H1 (cell line): ENCODE data around the gene CEP57L1. TPM values are rescaled to one million over a fixed set of nuclear protein-coding genes. Genes with fewer than 3 reads are reported as not detected.

Source experiments
- CTCF ChIA-PET: fragments of 300-600 bp; sonication (Branson Sonifier 250); formaldehyde crosslinking; loops from one replicate; lab custom pipeline; 2021; ENCODE audit not compliant: partially characterized antibody; lab: Charles Lee
- POLR2A ChIA-PET: fragments of 300-600 bp; sonication (Branson Sonifier 250); formaldehyde crosslinking; loops from one replicate; lab custom pipeline; 2021; ENCODE audit warnings: inconsistent platforms; ENCODE audit not compliant: partially characterized antibody; lab: Charles Lee
- DNase-seq, 2 experiments: peaks; one replicate each; pipeline versions ENCODE4 v3.0.0 to v3.0.0-alpha.2; 2010 to 2022; ENCODE audit warnings: low spot score in 2 of 2, low read depth in 1 of 2, mixed read lengths in 1 of 2
- FAIRE-seq: peaks from 2 replicates; lab custom pipeline; 2011; peaks lifted over from hg19 to GRCh38; lab: Jason Lieb, UNC
- H2AFZ ChIP-seq: 2 replicates; pipeline ENCODE4 v1.8.1; 2012; ENCODE audit warnings: low read length, inconsistent platforms
- H2AK5ac ChIP-seq: 2 replicates; pipeline ENCODE4 v1.6.1; 2013; ENCODE audit warnings: low read depth, low read length
- H2BK120ac ChIP-seq: replicated peaks from 2 replicates; pipeline ENCODE3; 2013; ENCODE audit warnings: low read depth, low read length, inconsistent platforms
- H2BK12ac ChIP-seq: 2 replicates; pipeline ENCODE4 v1.6.1; 2013; ENCODE audit warnings: low read depth, low read length
- H2BK15ac ChIP-seq: 2 replicates; pipeline ENCODE4 v1.6.1; 2013; ENCODE audit warnings: low read length
- H2BK20ac ChIP-seq: 2 replicates; pipeline ENCODE4 v1.6.1; 2013; ENCODE audit warnings: low read length
- H2BK5ac ChIP-seq: 2 replicates; pipeline ENCODE4 v1.6.1; 2013; ENCODE audit warnings: low read depth, low read length
- H3K14ac ChIP-seq: 2 replicates; pipeline ENCODE4 v1.6.1; 2013; ENCODE audit warnings: inconsistent platforms; ENCODE audit not compliant: insufficient read length
- H3K18ac ChIP-seq: 2 replicates; pipeline ENCODE4 v1.6.1; 2013; ENCODE audit warnings: low read length; ENCODE audit errors: extremely low read depth
- H3K23ac ChIP-seq: 2 replicates; pipeline ENCODE4 v1.6.1; 2013; ENCODE audit warnings: inconsistent platforms; ENCODE audit not compliant: insufficient read length
- H3K23me2 ChIP-seq: 2 replicates; pipeline ENCODE4 v1.6.1; 2013; ENCODE audit warnings: low read depth, low read length
- H3K27ac ChIP-seq: 2 replicates; pipeline ENCODE4 v1.6.1; 2011; ENCODE audit warnings: low read depth, low read length, inconsistent platforms
- H3K27me3 ChIP-seq, 4 experiments: replicated peaks in 1 of 4; 1 replicate in 1 of 4; 2 replicates in 3 of 4; pipeline versions ENCODE4 v1.6.1 to v1.8.1; 2011 to 2013; ENCODE audit warnings: low read length in 3 of 4, mild to moderate bottlenecking in 3 of 4, inconsistent platforms in 2 of 4, mixed read lengths in 2 of 4, moderate library complexity in 1 of 4; ENCODE audit not compliant: control insufficient read depth in 3 of 4, insufficient read depth in 3 of 4; ENCODE audit errors: extremely low read depth in 1 of 4
- H3K36me3 ChIP-seq, 4 experiments: 2 replicates each; pipeline versions ENCODE4 v1.6.1 to v1.8.1; 2011 to 2013; ENCODE audit warnings: mild to moderate bottlenecking in 4 of 4, low read length in 3 of 4, moderate library complexity in 2 of 4, control low read depth in 1 of 4, inconsistent platforms in 1 of 4; ENCODE audit not compliant: insufficient read depth in 4 of 4, control insufficient read depth in 2 of 4
- H3K4ac ChIP-seq: replicated peaks from 2 replicates; pipeline ENCODE3; 2013; ENCODE audit warnings: low read length, low read depth, mixed read lengths, inconsistent platforms; ENCODE audit not compliant: insufficient read length
- H3K4me1 ChIP-seq, 4 experiments: replicated peaks in 1 of 4; 1 replicate in 1 of 4; 2 replicates in 3 of 4; pipeline versions ENCODE4 v1.6.1 to v1.8.1; 2011 to 2013; ENCODE audit warnings: low read length in 3 of 4, inconsistent platforms in 2 of 4, mixed read lengths in 1 of 4; ENCODE audit not compliant: insufficient read depth in 4 of 4, control insufficient read depth in 3 of 4
- H3K4me2 ChIP-seq, 2 experiments: 2 replicates each; pipeline versions ENCODE4 v1.6.1 to v1.8.1; 2011 to 2013; ENCODE audit warnings: low read depth in 2 of 2, low read length in 2 of 2, control low read depth in 1 of 2, inconsistent platforms in 1 of 2, mild to moderate bottlenecking in 1 of 2; ENCODE audit not compliant: insufficient read depth in 1 of 2
- H3K4me3 ChIP-seq, 4 experiments: fragments of 200-600, 300-600 bp in 1 of 4; sonication (generic), shearing (Covaris generic), sonication (Bioruptor Twin) in 1 of 4; 2 replicates each; pipeline versions ENCODE4 v1.5.1 to v1.8.1; 2011 to 2016; ENCODE audit warnings: low read length in 4 of 4, low read depth in 3 of 4, control low read depth in 2 of 4, inconsistent platforms in 2 of 4, mild to moderate bottlenecking in 2 of 4, mixed read lengths in 1 of 4, moderate library complexity in 1 of 4; ENCODE audit not compliant: insufficient read depth in 2 of 4; ENCODE audit errors: extremely low read depth in 1 of 4
- H3K56ac ChIP-seq: replicated peaks from 2 replicates; pipeline ENCODE3; 2013; ENCODE audit warnings: low read depth, mild to moderate bottlenecking, mixed read lengths, low read length, inconsistent platforms; ENCODE audit not compliant: insufficient read length
- H3K79me1 ChIP-seq: 2 replicates; pipeline ENCODE4 v1.6.1; 2013; ENCODE audit warnings: low read depth, low read length, control low read depth
- H3K79me2 ChIP-seq, 2 experiments: 2 replicates each; pipeline versions ENCODE4 v1.6.1 to v1.8.1; 2012 to 2013; ENCODE audit warnings: low read length in 2 of 2, mild to moderate bottlenecking in 2 of 2, inconsistent platforms in 1 of 2; ENCODE audit not compliant: insufficient read depth in 2 of 2, control insufficient read depth in 1 of 2
- H3K9ac ChIP-seq, 4 experiments: replicated peaks in 1 of 4; 1 replicate in 1 of 4; 2 replicates in 3 of 4; pipeline versions ENCODE4 v1.6.1 to v1.8.1; 2011 to 2013; ENCODE audit warnings: low read depth in 3 of 4, low read length in 3 of 4, control low read depth in 2 of 4, mild to moderate bottlenecking in 2 of 4, moderate library complexity in 2 of 4, inconsistent platforms in 1 of 4; ENCODE audit errors: extremely low read depth in 1 of 4
- H3K9me3 ChIP-seq, 2 experiments: 2 replicates each; pipeline versions ENCODE4 v1.6.1 to v1.8.1; 2012 to 2013; ENCODE audit warnings: mild to moderate bottlenecking in 2 of 2, moderate library complexity in 2 of 2, control low read depth in 1 of 2, inconsistent platforms in 1 of 2, low read depth in 1 of 2, low read length in 1 of 2, mixed read lengths in 1 of 2; ENCODE audit not compliant: insufficient read depth in 2 of 2
- H4K20me1 ChIP-seq, 2 experiments: replicated peaks in 1 of 2; 2 replicates each; pipeline versions ENCODE3 to v1.8.1; 2011 to 2013; ENCODE audit warnings: inconsistent platforms in 2 of 2, low read length in 2 of 2, mild to moderate bottlenecking in 1 of 2; ENCODE audit not compliant: insufficient read depth in 2 of 2, control insufficient read depth in 1 of 2
- H4K5ac ChIP-seq: 2 replicates; pipeline ENCODE4 v1.6.1; 2013; ENCODE audit warnings: low read length, low read depth, mixed read lengths, inconsistent platforms; ENCODE audit not compliant: insufficient read length
- H4K8ac ChIP-seq: 2 replicates; pipeline ENCODE4 v1.8.0; 2013; ENCODE audit warnings: mild to moderate bottlenecking, moderate library complexity, low read length, inconsistent platforms; ENCODE audit not compliant: insufficient read depth; ENCODE audit errors: extremely low read depth
- H4K91ac ChIP-seq: replicated peaks from 2 replicates; pipeline ENCODE3; 2013; ENCODE audit warnings: low read length, mixed read lengths, inconsistent platforms; ENCODE audit not compliant: insufficient read length
- CBX5 ChIP-seq: fragments of 300-800, 300-1000 bp; sonication (generic); IDR thresholded peaks from 2 replicates; pipeline ENCODE4 v1.7.1; 2016; ENCODE audit warnings: antibody characterized with exemption, low read length, low read depth
- JUN ChIP-seq: IDR thresholded peaks from 2 replicates; pipeline ENCODE4 v1.6.1; 2011; ENCODE audit warnings: low read depth, mild to moderate bottlenecking, improper control_type of control experiment, low read length
- PHF8 ChIP-seq: fragments of 200-600 bp; sonication (generic); conservative IDR thresholded peaks from 2 replicates; pipeline ENCODE4 v1.7.1; 2012; ENCODE audit warnings: low read depth, mild to moderate bottlenecking, inconsistent platforms, low read length, moderate library complexity
- RAD21 ChIP-seq, 2 experiments: IDR thresholded peaks in 1 of 2; conservative IDR thresholded peaks in 1 of 2; 2 replicates each; pipeline ENCODE4 v1.6.1; 2011; ENCODE audit warnings: low read depth in 2 of 2, low read length in 2 of 2, improper control_type of control experiment in 1 of 2, inconsistent platforms in 1 of 2, mild to moderate bottlenecking in 1 of 2, moderate library complexity in 1 of 2
- polyA plus RNA-seq, 7 experiments: library from polyadenylated mRNA; depleted of rRNA in 3 of 7; stranded (reverse) in 5 of 7; unstranded in 2 of 7; fragments of >200 nt in 5 of 7; fragments of 200-250 nt in 2 of 7; gene quantifications; 1 replicate in 5 of 7; 2 replicates in 1 of 7; 4 replicates in 1 of 7; pipeline versions ENCODE4 v1.2.1 to v1.2.3, GENCODE V29; 2011 to 2013; ENCODE audit warnings: missing spikeins in 2 of 7, mixed read lengths in 2 of 7
- total RNA-seq: library from RNA; stranded (reverse); fragmentation: NEBNext Ultra II Directional; extraction: Animal tissue kit (Norgen Biotek cat#: 25700); gene quantifications from 2 replicates; pipeline ENCODE4 v1.2.1, GENCODE V29; 2021

The CEP57L1 gene
- total and polyA plus RNA-seq, 2 of the 8 experiments (the other 6 are each of a cell fraction or from before 2014, with no cell fraction given), result 3.6 to 11.5 TPM

DNA sequence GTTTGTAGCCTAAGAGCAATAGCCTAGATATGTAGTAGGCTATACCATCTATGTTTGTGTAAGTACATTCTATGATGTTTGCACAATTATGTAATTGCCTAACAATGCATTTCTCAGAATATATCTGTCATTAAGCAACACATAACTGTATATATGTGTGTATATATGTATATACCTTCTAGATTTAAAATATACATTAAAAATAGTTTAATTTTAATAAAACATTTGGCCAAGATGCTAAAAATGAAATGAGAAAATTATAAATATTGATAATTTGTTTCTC lies 21.2 kb upstream of the CEP57L1 start:
- no peak overlapping the region for H2BK20ac ChIP-seq
- H3K27ac ChIP-seq, result no peak overlapping the region
- no peaks in the 10 kb centered on the region for H3K27me3 ChIP-seq
- H3K14ac ChIP-seq, result no peak overlapping the region
- TF ChIP-seq PHF8, result no peak
- no peak for TF ChIP-seq CBX5
- no peak for TF ChIP-seq JUN
- no peak for TF ChIP-seq RAD21 (IDR thresholded peaks at IDR 0.05 in 1 of 2, conservative IDR thresholded peaks at IDR 0.05 in 1 of 2; ENCODE audit: low read depth in 2 of 2, low read length in 2 of 2)
- DNase-seq (no peak), FAIRE-seq (no peak)
- H2AFZ ChIP-seq, result no peak overlapping the region
- no peak overlapping the region for H3K4me2 ChIP-seq
- CTCF ChIA-PET, result interaction anchor here (0.6 to 6.0 kb wide), 24 partner anchors 11 to 746 kb away, joined by 3 to 64 read pairs (median 4); partner anchors contain the start of gene SESN1
- H3K9ac ChIP-seq, result no peak overlapping the region
- H2BK12ac ChIP-seq, result no peak overlapping the region
- no peak overlapping the region for H4K91ac ChIP-seq
- no peak overlapping the region for H4K5ac ChIP-seq
- no peak overlapping the region for H2AK5ac ChIP-seq
- H3K79me2 ChIP-seq, result no peaks in the 10 kb centered on the region
- POLR2A ChIA-PET, result no interaction called here
- no peak overlapping the region for H2BK120ac ChIP-seq
- H2BK5ac ChIP-seq, result no peak overlapping the region
- no peak overlapping the region for H3K4me3 ChIP-seq
- no peaks in the 10 kb centered on the region for H3K36me3 ChIP-seq
- no peaks in the 10 kb centered on the region for H3K9me3 ChIP-seq
- no peak overlapping the region for H3K18ac ChIP-seq
- H3K23me2 ChIP-seq, result no peaks in the 10 kb centered on the region
- no peaks in the 10 kb centered on the region for H3K79me1 ChIP-seq
- no peak overlapping the region for H2BK15ac ChIP-seq
- no peak overlapping the region for H3K4ac ChIP-seq
- no peaks in the 10 kb centered on the region for H4K20me1 ChIP-seq
- no peak overlapping the region for H3K23ac ChIP-seq
- no peak overlapping the region for H4K8ac ChIP-seq
- H3K4me1 ChIP-seq, result no peaks in the 10 kb centered on the region
- H3K56ac ChIP-seq, result no peak overlapping the region
